ENCODE results near the gene POU2AF1. TPM values are rescaled to one million over a fixed set of nuclear protein-coding genes. Genes with fewer than 3 reads are reported as not detected.

Gene POU2AF1
- total and polyA plus RNA-seq, 2 donors from 2014 or later, result 0.95 to 18.5 TPM

DNA sequence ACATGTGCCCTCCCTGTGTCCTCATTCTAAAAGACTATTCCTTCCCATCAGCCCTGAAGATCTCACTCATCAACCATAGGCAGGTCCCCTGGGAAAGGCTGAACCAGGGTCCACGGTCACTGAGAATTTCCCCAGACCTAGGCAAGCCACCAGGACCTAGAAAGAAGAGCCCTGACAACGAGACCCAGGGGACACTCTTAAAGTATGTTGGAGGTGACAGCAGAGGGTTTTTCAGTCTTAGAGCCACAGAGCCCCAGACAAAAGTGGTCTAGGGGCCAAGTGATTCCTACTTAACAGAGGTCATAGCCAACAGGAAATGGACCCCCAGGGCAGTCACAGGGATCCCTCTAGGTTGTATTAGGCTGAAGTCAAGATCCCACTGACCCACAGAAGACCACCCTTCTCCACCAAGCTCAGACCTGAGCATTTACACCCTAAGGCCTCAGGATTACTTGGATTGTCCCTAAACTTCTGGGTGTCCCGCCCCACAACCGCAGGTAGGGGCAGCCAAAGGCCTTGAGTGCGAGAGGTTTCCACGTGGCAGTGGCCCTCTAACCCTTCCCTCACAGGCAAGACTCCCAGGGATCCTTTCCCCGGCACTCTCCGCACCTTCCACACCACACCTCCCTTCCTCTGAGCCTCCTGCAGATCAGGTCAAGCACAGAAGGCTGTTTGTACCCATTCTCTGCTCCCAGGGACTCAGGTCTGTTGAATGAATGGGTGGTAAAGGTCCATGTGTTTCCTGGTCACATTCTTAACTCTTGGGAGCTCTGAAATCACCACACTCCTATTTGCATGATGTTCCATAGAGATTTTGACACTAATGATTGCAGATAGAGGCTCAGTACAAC, 12.3 kb downstream of the POU2AF1 start:
- intact Hi-C loops (cut with DNase I), result no loop called here
- FAIRE-seq, result no peak
- Histone ChIP-seq H3K4me1 (ENCODE audit: control insufficient read depth in 2 of 3, insufficient read depth in 2 of 3, low read depth in 1 of 3, low read length in 3 of 3) (peaks cover 0 to 5% (median 0%) of the 10 kb centered on the region in 3 donors), H3K9me3 (ENCODE audit: control insufficient read depth in 2 of 3, insufficient read depth in 1 of 3, low read length in 3 of 3) (no peaks in the 10 kb centered on the region), H3K36me3 (ENCODE audit: control insufficient read depth in 2 of 3, insufficient read depth in 3 of 3, low read length in 3 of 3) (no peaks in the 10 kb centered on the region), H3K9ac (ENCODE audit: low read length in 3 of 3) (no peak overlapping the region), H3K27me3 (ENCODE audit: control insufficient read depth, insufficient read depth, low read length) (no peaks in the 10 kb centered on the region), H3K27ac (ENCODE audit: low read depth in 2 of 2, low read length in 2 of 2) (no peak overlapping the region), H3K4me3 (ENCODE audit: low read length in 3 of 3) (no peak overlapping the region)
- TF ChIP-seq, protein P1, sequence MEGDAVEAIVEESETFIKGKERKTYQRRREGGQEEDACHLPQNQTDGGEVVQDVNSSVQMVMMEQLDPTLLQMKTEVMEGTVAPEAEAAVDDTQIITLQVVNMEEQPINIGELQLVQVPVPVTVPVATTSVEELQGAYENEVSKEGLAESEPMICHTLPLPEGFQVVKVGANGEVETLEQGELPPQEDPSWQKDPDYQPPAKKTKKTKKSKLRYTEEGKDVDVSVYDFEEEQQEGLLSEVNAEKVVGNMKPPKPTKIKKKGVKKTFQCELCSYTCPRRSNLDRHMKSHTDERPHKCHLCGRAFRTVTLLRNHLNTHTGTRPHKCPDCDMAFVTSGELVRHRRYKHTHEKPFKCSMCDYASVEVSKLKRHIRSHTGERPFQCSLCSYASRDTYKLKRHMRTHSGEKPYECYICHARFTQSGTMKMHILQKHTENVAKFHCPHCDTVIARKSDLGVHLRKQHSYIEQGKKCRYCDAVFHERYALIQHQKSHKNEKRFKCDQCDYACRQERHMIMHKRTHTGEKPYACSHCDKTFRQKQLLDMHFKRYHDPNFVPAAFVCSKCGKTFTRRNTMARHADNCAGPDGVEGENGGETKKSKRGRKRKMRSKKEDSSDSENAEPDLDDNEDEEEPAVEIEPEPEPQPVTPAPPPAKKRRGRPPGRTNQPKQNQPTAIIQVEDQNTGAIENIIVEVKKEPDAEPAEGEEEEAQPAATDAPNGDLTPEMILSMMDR (IDR thresholded peaks at IDR 0.05; ENCODE audit: borderline replicate concordance, extremely low read depth, insufficient read depth), result no peak
- DNase-seq, result no peak

DNA sequence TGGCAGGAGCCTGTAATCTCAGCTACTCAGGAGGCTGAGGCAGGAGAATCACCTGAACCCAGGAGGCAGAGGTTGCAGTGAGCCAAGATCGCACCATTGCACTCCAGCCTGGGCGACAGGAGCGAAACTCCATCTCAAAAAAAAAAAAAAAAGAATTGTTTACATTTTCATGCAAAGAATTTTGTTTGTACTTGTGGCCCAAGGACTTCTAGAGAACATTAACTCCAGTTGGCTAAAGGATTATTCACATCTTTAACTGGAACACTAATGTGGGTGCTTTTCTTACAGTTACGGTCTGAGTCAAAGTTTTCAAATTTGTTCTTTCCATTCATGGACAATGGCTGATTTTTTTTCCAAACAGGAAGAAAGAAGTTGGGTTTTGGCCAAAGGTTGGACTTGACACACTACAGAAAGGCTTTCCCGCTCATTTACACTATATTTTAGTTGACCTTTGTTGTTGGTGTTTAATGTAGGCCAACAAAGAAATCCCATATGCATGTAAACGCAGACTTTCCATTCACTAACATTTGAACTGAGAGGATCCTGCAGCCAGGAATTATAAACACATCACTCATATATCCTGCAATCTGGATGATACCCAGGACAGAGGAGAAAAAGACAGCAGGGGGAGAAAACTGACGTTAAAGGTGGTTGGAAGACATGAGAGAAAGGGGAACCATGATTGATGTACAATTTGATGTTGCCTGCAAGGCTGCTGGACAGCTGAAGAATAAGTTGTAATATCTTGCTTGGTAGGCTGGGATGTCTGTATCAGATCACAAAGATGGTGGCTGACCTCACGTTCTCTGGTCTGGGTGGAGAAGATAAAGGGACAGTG, 13.1 kb downstream of the POU2AF1 start:
- Histone ChIP-seq H3K27me3 (ENCODE audit: control insufficient read depth, insufficient read depth, low read length) (no peaks in the 10 kb centered on the region), H3K9ac (ENCODE audit: low read length in 3 of 3) (no peak overlapping the region), H3K27ac (ENCODE audit: low read depth in 2 of 2, low read length in 2 of 2) (no peak overlapping the region), H3K4me3 (ENCODE audit: low read length in 3 of 3) (no peak overlapping the region), H3K4me1 (ENCODE audit: control insufficient read depth in 2 of 3, insufficient read depth in 2 of 3, low read depth in 1 of 3, low read length in 3 of 3) (peaks cover 0 to 5% (median 0%) of the 10 kb centered on the region in 3 donors), H3K9me3 (ENCODE audit: control insufficient read depth in 2 of 3, insufficient read depth in 1 of 3, low read length in 3 of 3) (no peaks in the 10 kb centered on the region), H3K36me3 (ENCODE audit: control insufficient read depth in 2 of 3, insufficient read depth in 3 of 3, low read length in 3 of 3) (no peaks in the 10 kb centered on the region)
- no peak for FAIRE-seq
- TF ChIP-seq, protein P1 (IDR thresholded peaks at IDR 0.05; ENCODE audit: borderline replicate concordance, extremely low read depth, insufficient read depth), result no peak
- DNase-seq, result no peak
- intact Hi-C loops (cut with DNase I), result no loop called here

DNA sequence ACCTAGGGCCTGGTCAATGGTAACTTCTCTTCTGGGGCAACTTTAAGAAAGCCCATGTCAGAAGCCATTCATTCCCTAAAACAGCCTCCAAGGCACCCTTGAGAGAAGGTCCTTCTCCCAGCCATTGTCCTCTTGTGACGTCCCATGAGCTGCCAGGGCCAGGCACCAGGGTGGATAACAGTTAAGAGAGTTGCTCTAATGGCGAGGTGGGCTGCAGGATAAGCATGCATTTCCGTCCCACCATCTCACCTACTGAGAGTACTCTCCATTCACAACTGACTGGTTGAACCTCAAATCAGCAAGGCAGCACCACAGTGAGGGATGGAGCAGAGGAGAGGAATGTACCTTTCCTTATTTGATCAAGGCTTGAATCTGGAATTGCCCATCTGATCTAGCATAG, 14.6 kb downstream of the POU2AF1 start:
- intact Hi-C loops (cut with DNase I), result no loop called here
- peaks cover 0 to 5% (median 3%) of the 10 kb centered on the region in 3 donors for H3K4me1 ChIP-seq (ENCODE audit: control insufficient read depth in 2 of 3, insufficient read depth in 2 of 3, low read depth in 1 of 3, low read length in 3 of 3)
- no peak for FAIRE-seq
- H3K9ac ChIP-seq (ENCODE audit: low read length in 3 of 3), result no peak overlapping the region
- H3K27ac ChIP-seq (ENCODE audit: low read depth in 2 of 2, low read length in 2 of 2), result no peak overlapping the region
- no peaks in the 10 kb centered on the region for H3K36me3 ChIP-seq (ENCODE audit: control insufficient read depth in 2 of 3, insufficient read depth in 3 of 3, low read length in 3 of 3)
- no peak for DNase-seq
- no peaks in the 10 kb centered on the region for H3K9me3 ChIP-seq (ENCODE audit: control insufficient read depth in 2 of 3, insufficient read depth in 1 of 3, low read length in 3 of 3)
- TF ChIP-seq, protein P1 (IDR thresholded peaks at IDR 0.05; ENCODE audit: borderline replicate concordance, extremely low read depth, insufficient read depth), result no peak
- H3K4me3 ChIP-seq (ENCODE audit: low read length in 3 of 3), result no peak overlapping the region
- no peaks in the 10 kb centered on the region for H3K27me3 ChIP-seq (ENCODE audit: control insufficient read depth, insufficient read depth, low read length)

Data from kidney (tissue), 14 donors.